ENCODE results near the gene GRIK4. TPM values are rescaled to one million over a fixed set of nuclear protein-coding genes. Genes with fewer than 3 reads are reported as not detected.

GRIK4 gene
- total RNA-seq, 1 experiment from 2014 or later = not detected

DNA sequence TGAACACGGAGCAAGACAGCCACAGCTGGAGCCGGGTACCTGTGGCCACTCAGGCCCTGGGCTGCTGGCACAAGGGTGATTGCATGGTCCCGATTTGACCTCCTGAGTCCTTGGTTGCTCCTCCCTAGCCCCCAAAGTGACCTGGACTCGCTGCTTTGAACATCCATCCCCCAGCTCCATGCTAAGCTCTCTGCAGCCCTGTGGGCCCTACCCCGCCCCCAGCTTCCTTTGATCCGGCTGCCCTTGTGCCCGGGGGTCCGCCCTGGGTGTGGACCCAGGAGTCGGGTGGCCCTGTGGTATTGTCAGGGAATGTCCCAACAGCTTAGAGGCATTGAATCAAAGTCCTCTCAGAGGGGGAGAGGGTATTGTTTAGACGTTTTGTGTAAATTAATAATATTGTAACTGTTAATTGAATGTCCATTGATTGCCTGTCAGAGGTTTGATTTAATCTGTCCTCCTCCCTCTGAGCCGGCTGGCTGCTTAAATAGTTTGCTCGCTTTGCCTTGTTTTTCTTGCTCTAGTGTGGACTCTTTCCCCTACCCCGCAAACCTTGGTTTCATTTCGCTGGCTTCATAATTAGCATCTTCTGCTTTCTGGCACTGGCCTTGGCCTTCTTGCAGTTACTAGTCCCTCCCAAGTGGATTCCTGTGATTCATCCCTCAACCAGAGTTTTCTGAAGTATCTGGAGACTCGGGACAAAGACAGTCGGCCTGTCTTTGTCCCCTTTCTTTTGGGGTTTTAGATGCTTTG is 20.7 kb downstream of the GRIK4 start:
- intact Hi-C loops (cut with micrococcal nuclease) = no loop called here

DNA sequence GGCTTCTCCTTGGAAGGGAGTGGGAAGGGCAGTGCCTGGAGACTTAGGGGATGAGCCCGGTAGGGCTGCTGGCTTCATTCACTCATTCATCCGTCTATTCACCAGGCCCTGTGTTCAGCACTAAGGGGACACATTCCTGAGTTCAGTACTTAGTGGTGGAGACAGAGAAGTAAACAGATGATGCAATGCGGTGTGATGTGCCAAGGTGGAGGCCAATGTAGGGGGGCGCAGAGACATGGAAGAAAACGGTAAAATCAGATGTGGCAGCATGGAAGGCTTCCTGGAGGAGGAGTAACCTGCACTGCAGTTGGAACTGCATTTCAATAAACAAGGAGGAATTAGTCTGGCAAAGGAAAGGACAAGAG is 21.3 kb downstream of the GRIK4 start:
- Mint-ChIP-seq H3K36me3 (ENCODE audit: insufficient read depth, unreplicated experiment) (no peaks in the 10 kb centered on the region), H3K4me1 (ENCODE audit: insufficient read depth, unreplicated experiment) (peaks cover 6% of the 10 kb centered on the region), H3K27me3 (ENCODE audit: insufficient read depth, unreplicated experiment) (peaks cover 43% of the 10 kb centered on the region), H3K4me3 (ENCODE audit: unreplicated experiment) (no peak overlapping the region), H3K27ac (ENCODE audit: low read depth, unreplicated experiment) (no peak overlapping the region), H3K9me3 (ENCODE audit: unreplicated experiment) (no peaks in the 10 kb centered on the region)
- CTCF ChIA-PET = interaction anchor here (1.9 kb wide), 1 partner anchor 270 kb away, joined by 4 read pairs; no protein-coding TSS in a partner anchor
- DNase-seq (ENCODE audit: unreplicated experiment) = no peak
- TF ChIP-seq, protein P1, sequence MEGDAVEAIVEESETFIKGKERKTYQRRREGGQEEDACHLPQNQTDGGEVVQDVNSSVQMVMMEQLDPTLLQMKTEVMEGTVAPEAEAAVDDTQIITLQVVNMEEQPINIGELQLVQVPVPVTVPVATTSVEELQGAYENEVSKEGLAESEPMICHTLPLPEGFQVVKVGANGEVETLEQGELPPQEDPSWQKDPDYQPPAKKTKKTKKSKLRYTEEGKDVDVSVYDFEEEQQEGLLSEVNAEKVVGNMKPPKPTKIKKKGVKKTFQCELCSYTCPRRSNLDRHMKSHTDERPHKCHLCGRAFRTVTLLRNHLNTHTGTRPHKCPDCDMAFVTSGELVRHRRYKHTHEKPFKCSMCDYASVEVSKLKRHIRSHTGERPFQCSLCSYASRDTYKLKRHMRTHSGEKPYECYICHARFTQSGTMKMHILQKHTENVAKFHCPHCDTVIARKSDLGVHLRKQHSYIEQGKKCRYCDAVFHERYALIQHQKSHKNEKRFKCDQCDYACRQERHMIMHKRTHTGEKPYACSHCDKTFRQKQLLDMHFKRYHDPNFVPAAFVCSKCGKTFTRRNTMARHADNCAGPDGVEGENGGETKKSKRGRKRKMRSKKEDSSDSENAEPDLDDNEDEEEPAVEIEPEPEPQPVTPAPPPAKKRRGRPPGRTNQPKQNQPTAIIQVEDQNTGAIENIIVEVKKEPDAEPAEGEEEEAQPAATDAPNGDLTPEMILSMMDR (IDR thresholded peaks at IDR 0.05; ENCODE audit: unreplicated experiment) = no peak
- intact Hi-C loops (cut with micrococcal nuclease) = no loop called here
- POLR2A ChIA-PET = no interaction called here
- BruUV-seq (replicated peaks) = no TSS peak

More for the DNA sequence above, 20.7 kb downstream of the GRIK4 start:
- Mint-ChIP-seq H3K36me3 (ENCODE audit: insufficient read depth, unreplicated experiment) (no peaks in the 10 kb centered on the region), H3K4me3 (ENCODE audit: unreplicated experiment) (no peak overlapping the region), H3K9me3 (ENCODE audit: unreplicated experiment) (no peaks in the 10 kb centered on the region), H3K27ac (ENCODE audit: low read depth, unreplicated experiment) (no peak overlapping the region), H3K4me1 (ENCODE audit: insufficient read depth, unreplicated experiment) (peaks cover 6% of the 10 kb centered on the region), H3K27me3 (ENCODE audit: insufficient read depth, unreplicated experiment) (peaks cover 43% of the 10 kb centered on the region)
- TF ChIP-seq, protein P1 (IDR thresholded peaks at IDR 0.05; ENCODE audit: unreplicated experiment) = no peak
- POLR2A ChIA-PET = no interaction called here
- DNase-seq (ENCODE audit: unreplicated experiment) = no peak
- CTCF ChIA-PET = no interaction called here
- no TSS peak for BruUV-seq (replicated peaks)

DNA sequence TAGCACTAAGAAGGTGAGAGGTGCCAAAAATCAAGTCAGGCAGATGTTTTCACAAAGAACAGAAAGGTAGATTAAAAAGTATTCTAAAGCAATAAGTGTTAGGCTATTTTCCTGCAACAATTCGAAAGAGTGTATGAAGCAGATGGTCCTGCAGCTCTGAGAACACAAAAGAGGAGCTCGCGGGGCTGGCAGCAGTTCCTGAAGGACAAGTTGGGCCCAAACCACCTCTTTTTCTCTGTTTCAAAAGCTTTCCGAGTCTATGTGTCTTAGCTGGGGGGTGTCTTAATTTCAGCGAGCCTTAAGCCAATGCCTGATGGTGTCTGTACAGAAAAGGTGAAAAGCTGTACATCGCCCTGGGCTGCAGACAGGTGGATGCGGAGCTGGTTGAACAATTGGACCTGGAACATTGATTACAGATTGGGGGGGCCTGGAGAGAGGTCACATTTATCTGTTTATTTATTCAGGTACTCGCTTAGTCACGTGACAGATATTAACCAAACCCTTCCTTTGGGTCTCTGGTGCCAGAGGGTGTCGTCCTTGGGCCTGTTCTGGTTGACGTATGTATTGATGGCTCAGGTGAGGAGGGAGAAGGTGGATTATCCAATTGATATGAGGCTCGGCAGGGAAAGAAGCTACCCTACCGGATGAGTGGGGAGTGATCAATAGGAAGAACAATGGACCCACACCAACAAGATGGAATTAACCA is 24.7 kb downstream of the GRIK4 start:
- POLR2A ChIA-PET = no interaction called here
- H3K9me3 Mint-ChIP-seq (ENCODE audit: unreplicated experiment) = no peaks in the 10 kb centered on the region
- no peak for DNase-seq (ENCODE audit: unreplicated experiment)
- no peak overlapping the region for H3K4me3 Mint-ChIP-seq (ENCODE audit: unreplicated experiment)
- H3K36me3 Mint-ChIP-seq (ENCODE audit: insufficient read depth, unreplicated experiment) = no peaks in the 10 kb centered on the region
- intact Hi-C loops (cut with micrococcal nuclease) = no loop called here
- peaks cover 20% of the 10 kb centered on the region for H3K27me3 Mint-ChIP-seq (ENCODE audit: insufficient read depth, unreplicated experiment)
- CTCF ChIA-PET = interaction anchor here (0.9 to 1.3 kb wide), 2 partner anchors 149 to 658 kb away, joined by 3 read pairs; no protein-coding TSS in a partner anchor
- H3K4me1 Mint-ChIP-seq (ENCODE audit: insufficient read depth, unreplicated experiment) = peaks cover 6% of the 10 kb centered on the region
- TF ChIP-seq, protein P1 (IDR thresholded peaks at IDR 0.05; ENCODE audit: unreplicated experiment) = no peak
- BruUV-seq (replicated peaks) = no TSS peak
- no peak overlapping the region for H3K27ac Mint-ChIP-seq (ENCODE audit: low read depth, unreplicated experiment)

DNA sequence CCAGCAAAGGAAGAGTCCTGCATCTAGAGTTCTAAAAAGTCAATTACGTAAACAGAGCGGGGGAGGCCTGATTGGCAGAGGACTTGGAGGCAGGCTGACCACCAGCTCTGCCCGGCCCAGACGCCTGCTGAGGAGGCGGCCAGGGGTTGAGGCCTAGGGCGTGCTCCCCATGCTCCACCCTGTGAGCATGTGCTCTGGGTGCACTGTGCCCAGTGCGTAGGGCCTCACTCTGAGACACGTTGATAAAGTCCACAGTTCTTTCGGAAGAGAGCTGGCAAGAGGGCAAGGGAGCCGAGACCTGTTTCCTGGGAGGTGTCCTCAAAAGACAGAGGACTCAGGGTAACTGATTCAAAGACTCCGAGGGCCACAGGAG is 25.2 kb downstream of the GRIK4 start:
- CTCF ChIA-PET = interaction anchor here (0.9 to 1.3 kb wide), 2 partner anchors 149 to 658 kb away, joined by 3 read pairs; no protein-coding TSS in a partner anchor

More for the DNA sequence above, 25.2 kb downstream of the GRIK4 start:
- Mint-ChIP-seq H3K9me3 (ENCODE audit: unreplicated experiment) (no peaks in the 10 kb centered on the region), H3K27ac (ENCODE audit: low read depth, unreplicated experiment) (no peak overlapping the region), H3K4me3 (ENCODE audit: unreplicated experiment) (no peak overlapping the region), H3K27me3 (ENCODE audit: insufficient read depth, unreplicated experiment) (peaks cover 15% of the 10 kb centered on the region), H3K4me1 (ENCODE audit: insufficient read depth, unreplicated experiment) (peaks cover 6% of the 10 kb centered on the region), H3K36me3 (ENCODE audit: insufficient read depth, unreplicated experiment) (no peaks in the 10 kb centered on the region)
- DNase-seq (ENCODE audit: unreplicated experiment) = no peak
- TF ChIP-seq, protein P1 (IDR thresholded peaks at IDR 0.05; ENCODE audit: unreplicated experiment) = no peak
- POLR2A ChIA-PET = no interaction called here
- no TSS peak for BruUV-seq (replicated peaks)
- intact Hi-C loops (cut with micrococcal nuclease) = no loop called here

All from MCF 10A (cell line).